ENCODE results near the gene RBM4B. TPM values are rescaled to one million over a fixed set of nuclear protein-coding genes. Genes with fewer than 3 reads are reported as not detected.

The RBM4B gene
- total and polyA plus RNA-seq, 2 experiments from 2014 or later: 25.7 to 62.3 TPM

GRCh38 chr11:66705587-66706335 lies 28.1 kb upstream of the RBM4B start:
- Histone ChIP-seq H3K9me3 (ENCODE audit: low read depth) (no peaks in the 10 kb centered on the region), H3K27ac (no peak overlapping the region), H3K4me1 (ENCODE audit: low read depth) (no peaks in the 10 kb centered on the region), H3K4me3 (no peak overlapping the region), H3K36me3 (no peaks in the 10 kb centered on the region), H3K27me3 (no peaks in the 10 kb centered on the region)
- TF ChIP-seq, protein P1, sequence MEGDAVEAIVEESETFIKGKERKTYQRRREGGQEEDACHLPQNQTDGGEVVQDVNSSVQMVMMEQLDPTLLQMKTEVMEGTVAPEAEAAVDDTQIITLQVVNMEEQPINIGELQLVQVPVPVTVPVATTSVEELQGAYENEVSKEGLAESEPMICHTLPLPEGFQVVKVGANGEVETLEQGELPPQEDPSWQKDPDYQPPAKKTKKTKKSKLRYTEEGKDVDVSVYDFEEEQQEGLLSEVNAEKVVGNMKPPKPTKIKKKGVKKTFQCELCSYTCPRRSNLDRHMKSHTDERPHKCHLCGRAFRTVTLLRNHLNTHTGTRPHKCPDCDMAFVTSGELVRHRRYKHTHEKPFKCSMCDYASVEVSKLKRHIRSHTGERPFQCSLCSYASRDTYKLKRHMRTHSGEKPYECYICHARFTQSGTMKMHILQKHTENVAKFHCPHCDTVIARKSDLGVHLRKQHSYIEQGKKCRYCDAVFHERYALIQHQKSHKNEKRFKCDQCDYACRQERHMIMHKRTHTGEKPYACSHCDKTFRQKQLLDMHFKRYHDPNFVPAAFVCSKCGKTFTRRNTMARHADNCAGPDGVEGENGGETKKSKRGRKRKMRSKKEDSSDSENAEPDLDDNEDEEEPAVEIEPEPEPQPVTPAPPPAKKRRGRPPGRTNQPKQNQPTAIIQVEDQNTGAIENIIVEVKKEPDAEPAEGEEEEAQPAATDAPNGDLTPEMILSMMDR (IDR thresholded peaks at IDR 0.05; ENCODE audit: low read depth, low read length): no peak
- no peak for DNase-seq (ENCODE audit: low read depth in 1 of 2, low spot score in 1 of 2)

DNA sequence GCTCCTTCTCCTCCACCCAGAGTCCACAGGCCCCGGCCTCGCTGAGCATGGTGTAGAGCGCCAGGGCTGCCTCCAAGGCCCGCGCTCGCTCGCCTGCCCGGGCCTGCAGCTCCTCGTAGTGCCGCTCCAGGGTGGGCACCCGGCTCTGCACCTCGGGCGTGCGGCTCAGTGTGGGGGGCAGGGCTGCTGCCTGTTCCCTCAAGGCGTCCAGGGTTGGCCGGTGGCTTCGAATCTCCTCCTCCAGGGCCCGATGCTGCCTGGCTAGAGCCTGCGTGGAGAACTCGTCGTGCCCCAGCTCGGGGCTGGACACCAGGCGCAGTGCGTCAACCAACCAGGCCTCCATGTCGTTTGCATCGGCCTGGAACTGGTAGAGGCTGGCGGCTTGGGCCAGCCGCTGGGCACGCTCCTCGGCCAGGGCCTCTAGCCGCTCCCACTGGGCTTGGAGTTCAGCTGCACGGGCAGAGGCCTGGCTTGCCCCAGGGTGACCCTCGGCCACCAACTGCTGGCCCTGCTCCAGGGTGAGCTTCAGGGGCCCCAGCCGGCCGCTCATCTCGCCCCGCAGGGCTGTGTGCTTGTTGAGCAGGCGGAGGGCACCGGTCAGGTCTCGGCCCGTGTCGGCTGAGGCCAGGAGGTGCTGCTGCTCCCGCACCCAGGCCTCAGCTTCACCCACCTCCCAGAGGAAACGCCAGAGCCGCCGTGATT lies 27.1 kb upstream of the RBM4B start:
- Histone ChIP-seq H3K27ac (no peak overlapping the region), H3K4me1 (ENCODE audit: low read depth) (no peaks in the 10 kb centered on the region), H3K4me3 (no peak overlapping the region), H3K27me3 (no peaks in the 10 kb centered on the region), H3K36me3 (no peaks in the 10 kb centered on the region), H3K9me3 (ENCODE audit: low read depth) (no peaks in the 10 kb centered on the region)
- no peak for DNase-seq (ENCODE audit: low read depth in 1 of 2, low spot score in 1 of 2)
- TF ChIP-seq, protein P1 (IDR thresholded peaks at IDR 0.05; ENCODE audit: low read depth, low read length): no peak

- H3K4me1 ChIP-seq (ENCODE audit: low read depth): no peaks in the 10 kb centered on the region
- peak; percentile 10 to 58 for DNase-seq (ENCODE audit: low read depth in 1 of 2, low spot score in 1 of 2)
- TF ChIP-seq, protein P1 (IDR thresholded peaks at IDR 0.05; ENCODE audit: low read depth, low read length): no peak
- H3K27me3 ChIP-seq: no peaks in the 10 kb centered on the region
- H3K27ac ChIP-seq: no peak overlapping the region
- no peaks in the 10 kb centered on the region for H3K9me3 ChIP-seq (ENCODE audit: low read depth)
- no peaks in the 10 kb centered on the region for H3K36me3 ChIP-seq
- no peak overlapping the region for H3K4me3 ChIP-seq
These were observed 23.9 kb upstream of the RBM4B start for GRCh38 chr11:66701432-66702240.

GRCh38 chr11:66700742-66701141 lies 23.1 kb upstream of the RBM4B start:
- no peaks in the 10 kb centered on the region for H3K36me3 ChIP-seq
- no peaks in the 10 kb centered on the region for H3K27me3 ChIP-seq
- no peak overlapping the region for H3K4me3 ChIP-seq
- DNase-seq (ENCODE audit: low read depth in 1 of 2, low spot score in 1 of 2): no peak
- H3K27ac ChIP-seq: no peak overlapping the region
- no peaks in the 10 kb centered on the region for H3K4me1 ChIP-seq (ENCODE audit: low read depth)
- H3K9me3 ChIP-seq (ENCODE audit: low read depth): no peaks in the 10 kb centered on the region
- TF ChIP-seq, protein P1 (IDR thresholded peaks at IDR 0.05; ENCODE audit: low read depth, low read length): no peak

GRCh38 chr11:66700337-66700736 lies 22.6 kb upstream of the RBM4B start:
- H3K4me1 ChIP-seq (ENCODE audit: low read depth): no peaks in the 10 kb centered on the region
- H3K36me3 ChIP-seq: no peaks in the 10 kb centered on the region
- no peak overlapping the region for H3K27ac ChIP-seq
- no peaks in the 10 kb centered on the region for H3K9me3 ChIP-seq (ENCODE audit: low read depth)
- no peak for DNase-seq (ENCODE audit: low read depth in 1 of 2, low spot score in 1 of 2)
- TF ChIP-seq, protein P1 (IDR thresholded peaks at IDR 0.05; ENCODE audit: low read depth, low read length): no peak
- H3K4me3 ChIP-seq: no peak overlapping the region
- H3K27me3 ChIP-seq: no peaks in the 10 kb centered on the region
